ENCODE results near the gene MED12L. TPM values are rescaled to one million over a fixed set of nuclear protein-coding genes. Genes with fewer than 3 reads are reported as not detected.

MED12L gene
- total RNA-seq, 1 experiment from 2014 or later: 14.9 TPM

DNA sequence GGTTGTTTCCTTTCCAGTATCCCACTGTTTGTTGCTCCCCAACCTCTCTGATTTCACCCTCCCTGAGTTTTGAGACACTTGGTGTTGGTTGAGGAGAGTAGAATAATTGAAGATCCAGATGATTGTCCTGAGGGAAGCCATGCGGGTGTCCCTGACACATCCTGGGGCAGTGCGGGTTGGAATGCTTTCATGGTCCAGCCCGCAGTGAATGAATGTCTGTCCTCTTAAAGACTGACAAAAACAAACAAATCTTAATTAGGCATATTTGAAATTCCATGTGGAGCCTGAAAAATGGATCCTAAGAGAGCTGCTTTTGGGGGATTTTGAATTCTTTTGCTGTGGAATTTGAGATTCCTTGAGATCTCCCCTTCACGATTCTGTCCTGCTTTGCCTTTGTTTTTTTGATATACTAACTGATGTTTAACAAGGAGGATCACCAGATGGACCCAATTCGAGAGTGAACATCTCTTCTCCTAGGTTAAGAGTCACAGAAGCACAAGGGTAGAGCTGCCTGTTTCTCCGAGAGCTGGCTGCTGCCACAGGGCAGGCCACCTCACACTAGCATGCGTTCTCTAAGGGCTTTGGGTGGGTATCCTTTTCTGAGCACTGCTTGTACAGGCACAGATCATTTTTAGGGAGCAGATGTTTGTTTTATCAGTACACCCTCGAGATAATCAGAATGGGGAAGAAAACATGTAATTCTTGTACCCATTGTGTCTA is 70.1 kb downstream of the MED12L start:
- H2BK15ac ChIP-seq (ENCODE audit: low read depth, low read length): no peak overlapping the region
- no peak overlapping the region for H4K8ac ChIP-seq (replicated peaks; ENCODE audit: insufficient read length, low read depth, low read length)
- H3K4me2 ChIP-seq (ENCODE audit: insufficient read depth, insufficient read length, low read length): no peak overlapping the region
- no peak overlapping the region for H2BK120ac ChIP-seq (ENCODE audit: low read depth, low read length, poor library complexity, severe bottlenecking)
- H3K23me2 ChIP-seq (ENCODE audit: insufficient read length, low read depth, low read length, poor library complexity, severe bottlenecking): no peaks in the 10 kb centered on the region
- H3K27me3 Mint-ChIP-seq (ENCODE audit: low read depth): no peaks in the 10 kb centered on the region
- H2BK5ac ChIP-seq (ENCODE audit: insufficient read length, low read length): no peak overlapping the region
- H4K91ac ChIP-seq (ENCODE audit: insufficient read length, low read depth, low read length): no peak overlapping the region
- no peak overlapping the region for H3T11ph ChIP-seq (ENCODE audit: low read length)
- no peak overlapping the region for H3K14ac ChIP-seq (ENCODE audit: insufficient read depth, low read length)
- H2BK12ac ChIP-seq (ENCODE audit: insufficient read length, low read depth, low read length): no peak overlapping the region
- H3K27ac ChIP-seq (ENCODE audit: insufficient read length, low read depth, low read length): no peak overlapping the region
- H3K56ac ChIP-seq (ENCODE audit: insufficient read length, low read depth, low read length): no peak overlapping the region
- H4K20me1 ChIP-seq (ENCODE audit: control insufficient read depth, insufficient read depth, insufficient read length): no peaks in the 10 kb centered on the region
- no peak overlapping the region for H3K4me3 Mint-ChIP-seq
- no peak overlapping the region for H3K4ac ChIP-seq (ENCODE audit: low read depth, low read length)
- H3K79me1 ChIP-seq (ENCODE audit: insufficient read depth, low read depth, low read length, poor library complexity, severe bottlenecking): no peaks in the 10 kb centered on the region
- no peak overlapping the region for H2AK5ac ChIP-seq (ENCODE audit: insufficient read length, low read length)
- TF ChIP-seq, protein P1, sequence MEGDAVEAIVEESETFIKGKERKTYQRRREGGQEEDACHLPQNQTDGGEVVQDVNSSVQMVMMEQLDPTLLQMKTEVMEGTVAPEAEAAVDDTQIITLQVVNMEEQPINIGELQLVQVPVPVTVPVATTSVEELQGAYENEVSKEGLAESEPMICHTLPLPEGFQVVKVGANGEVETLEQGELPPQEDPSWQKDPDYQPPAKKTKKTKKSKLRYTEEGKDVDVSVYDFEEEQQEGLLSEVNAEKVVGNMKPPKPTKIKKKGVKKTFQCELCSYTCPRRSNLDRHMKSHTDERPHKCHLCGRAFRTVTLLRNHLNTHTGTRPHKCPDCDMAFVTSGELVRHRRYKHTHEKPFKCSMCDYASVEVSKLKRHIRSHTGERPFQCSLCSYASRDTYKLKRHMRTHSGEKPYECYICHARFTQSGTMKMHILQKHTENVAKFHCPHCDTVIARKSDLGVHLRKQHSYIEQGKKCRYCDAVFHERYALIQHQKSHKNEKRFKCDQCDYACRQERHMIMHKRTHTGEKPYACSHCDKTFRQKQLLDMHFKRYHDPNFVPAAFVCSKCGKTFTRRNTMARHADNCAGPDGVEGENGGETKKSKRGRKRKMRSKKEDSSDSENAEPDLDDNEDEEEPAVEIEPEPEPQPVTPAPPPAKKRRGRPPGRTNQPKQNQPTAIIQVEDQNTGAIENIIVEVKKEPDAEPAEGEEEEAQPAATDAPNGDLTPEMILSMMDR (conservative IDR thresholded peaks at IDR 0.05): no peak
- peaks cover 2 to 16% (median 12%) of the 10 kb centered on the region in 3 experiments; a peak in 6 of 7 replicates for H3K36me3 Mint-ChIP-seq (ENCODE audit: insufficient read depth in 1 of 3, low read depth in 3 of 3)
- no peaks in the 10 kb centered on the region for H3K27me3 ChIP-seq (ENCODE audit: insufficient read depth, low read length)
- no peaks in the 10 kb centered on the region for H3K9me3 Mint-ChIP-seq
- H3K4me1 Mint-ChIP-seq: peaks cover 10% of the 10 kb centered on the region in 2 experiments
- no peaks in the 10 kb centered on the region for H3K79me2 ChIP-seq (ENCODE audit: insufficient read depth, low read length)
- H3K9ac ChIP-seq (ENCODE audit: extremely low read depth, insufficient read length, low read length): no peak overlapping the region
- H2AFZ ChIP-seq (ENCODE audit: low read length): no peak overlapping the region
- peak overlapping the region; percentile 80 to 87 (median 81) for H3K27ac Mint-ChIP-seq
- no peaks in the 10 kb centered on the region for H3K4me1 ChIP-seq (ENCODE audit: insufficient read depth, low read length)
- no CpG with 5 or more reads among the region's 8 CpGs for WGBS (ENCODE audit: extremely low coverage, insufficient read length, low lambda C conversion rate)
- no peak overlapping the region for H3K18ac ChIP-seq (ENCODE audit: insufficient read length, low read depth, low read length)
- no peak overlapping the region for H3K23ac ChIP-seq (ENCODE audit: insufficient read length, low read depth, low read length)
- no peaks in the 10 kb centered on the region for H3K9me3 ChIP-seq (ENCODE audit: control insufficient read depth, low read depth, low read length)
- H4K5ac ChIP-seq (ENCODE audit: insufficient read length, low read depth, low read length): no peak overlapping the region
- H2BK20ac ChIP-seq (ENCODE audit: low read depth, low read length, poor library complexity, severe bottlenecking): no peak overlapping the region
- no peak for DNase-seq

Data from H9 (cell line).